Activated naive CD4-positive, alpha-beta T cell treated with anti-CD3 and anti-CD28 coated beads, Interleukin-2, amount 10 ng/mL, durations not matched to agents 7 days and 5 days (primary cell): ENCODE results near the gene CUL9.

Experiments
- CTCF ChIA-PET: fragments of 350-600 bp; sonication (Branson Sonifier 250); formaldehyde crosslinking; loops from one replicate; lab custom pipeline; 2021; ENCODE audit warnings: antibody characterized with exemption; lab: Charles Lee
- DNase-seq: peaks from one replicate; pipeline ENCODE4 v3.0.0-alpha.2; 2020
- H3K27ac Mint-ChIP-seq: one replicate; pipeline ENCODE4 v1.8.0; 2021; ENCODE audit warnings: mild to moderate bottlenecking, moderate library complexity, mixed read lengths
- H3K27me3 Mint-ChIP-seq: one replicate; pipeline ENCODE4 v1.8.0; 2021; ENCODE audit warnings: mild to moderate bottlenecking, mixed read lengths
- H3K36me3 Mint-ChIP-seq: one replicate; pipeline ENCODE4 v1.8.0; 2021; ENCODE audit warnings: mixed read lengths
- H3K4me1 Mint-ChIP-seq: one replicate; pipeline ENCODE4 v1.8.0; 2021; ENCODE audit warnings: mixed read lengths
- H3K4me3 Mint-ChIP-seq: one replicate; pipeline ENCODE4 v1.8.0; 2021; ENCODE audit warnings: mild to moderate bottlenecking, moderate library complexity, mixed read lengths
- H3K9me3 Mint-ChIP-seq: one replicate; pipeline ENCODE4 v1.8.0; 2021; ENCODE audit warnings: mixed read lengths

The CUL9 gene

DNA sequence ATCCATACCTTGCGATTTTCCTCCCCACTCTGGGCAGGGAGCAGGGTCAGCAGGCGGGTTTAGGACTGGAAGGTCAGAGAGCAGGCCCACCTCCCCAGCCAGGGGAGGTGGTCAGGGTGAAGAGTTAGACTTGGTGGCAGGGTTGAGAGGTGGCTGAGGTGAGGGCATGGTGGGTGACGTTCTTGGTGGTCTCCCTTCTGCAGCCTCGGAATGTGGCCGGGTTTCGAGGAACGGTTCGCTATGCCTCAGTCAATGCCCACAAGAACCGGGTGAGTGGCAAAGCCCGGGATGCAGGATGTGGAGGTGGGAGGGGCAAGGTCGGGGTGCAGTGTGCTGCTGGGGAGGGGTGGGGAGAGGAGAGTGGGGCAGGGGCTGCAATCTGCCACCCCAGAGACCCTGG is 72.8 kb downstream of the CUL9 start:
- Mint-ChIP-seq H3K27me3 (peaks cover 72% of the 10 kb centered on the region), H3K4me1 (peaks cover 14% of the 10 kb centered on the region), H3K27ac (no peak overlapping the region), H3K9me3 (no peaks in the 10 kb centered on the region), H3K36me3 (no peaks in the 10 kb centered on the region), H3K4me3 (no peak overlapping the region)
- CTCF ChIA-PET: no interaction called here
- DNase-seq: no peak

- Mint-ChIP-seq H3K27ac (peak overlapping the region; percentile 49), H3K4me3 (no peak overlapping the region), H3K9me3 (no peaks in the 10 kb centered on the region), H3K27me3 (peaks cover 72% of the 10 kb centered on the region), H3K4me1 (peaks cover 13% of the 10 kb centered on the region), H3K36me3 (no peaks in the 10 kb centered on the region)
- CTCF ChIA-PET: no interaction called here
- DNase-seq: no peak
These were observed 73.5 kb downstream of the CUL9 start for GRCh38 chr6:43255408-43256054.

DNA sequence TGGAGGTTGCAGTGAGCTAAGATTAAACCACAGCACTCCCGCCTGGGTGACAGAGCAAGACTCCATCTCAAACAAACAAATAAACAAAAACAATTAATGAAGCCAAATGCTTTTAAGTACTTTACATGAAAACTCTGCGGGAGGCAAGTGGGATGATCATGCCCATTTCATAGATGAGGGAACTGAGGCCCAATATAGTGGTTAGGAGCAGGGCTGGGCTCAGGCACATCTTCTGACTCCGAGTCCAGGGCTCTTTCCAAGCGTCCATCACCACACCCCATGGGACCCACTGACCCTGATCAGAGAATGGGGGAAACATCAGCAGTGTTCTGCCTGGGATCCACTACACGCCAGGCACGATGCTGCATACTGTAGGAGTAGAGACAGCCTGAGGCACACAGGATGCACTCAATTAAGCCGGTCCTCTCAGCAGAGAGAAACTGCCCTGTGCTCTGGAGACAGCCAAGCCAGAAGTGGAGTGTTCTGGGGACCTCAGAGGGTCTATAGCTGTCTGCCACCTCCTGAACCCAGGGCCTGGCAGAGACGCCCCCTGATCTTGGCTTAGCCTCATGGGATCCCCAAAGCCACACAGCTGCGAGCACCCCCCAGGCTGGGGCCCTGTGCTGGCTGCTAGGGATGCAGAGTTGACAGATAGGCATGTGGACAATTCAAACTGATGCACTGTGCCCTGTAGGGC is 74.8 kb downstream of the CUL9 start:
- no peak for DNase-seq
- peaks cover 60% of the 10 kb centered on the region for H3K27me3 Mint-ChIP-seq
- H3K4me1 Mint-ChIP-seq: peaks cover 2% of the 10 kb centered on the region
- CTCF ChIA-PET: interaction anchor here (1.2 kb wide), 1 partner anchor 141 kb away, joined by 3 read pairs; no protein-coding TSS in a partner anchor
- peak overlapping the region; percentile 55 for H3K27ac Mint-ChIP-seq
- H3K36me3 Mint-ChIP-seq: no peaks in the 10 kb centered on the region
- no peaks in the 10 kb centered on the region for H3K9me3 Mint-ChIP-seq
- H3K4me3 Mint-ChIP-seq: no peak overlapping the region

DNA sequence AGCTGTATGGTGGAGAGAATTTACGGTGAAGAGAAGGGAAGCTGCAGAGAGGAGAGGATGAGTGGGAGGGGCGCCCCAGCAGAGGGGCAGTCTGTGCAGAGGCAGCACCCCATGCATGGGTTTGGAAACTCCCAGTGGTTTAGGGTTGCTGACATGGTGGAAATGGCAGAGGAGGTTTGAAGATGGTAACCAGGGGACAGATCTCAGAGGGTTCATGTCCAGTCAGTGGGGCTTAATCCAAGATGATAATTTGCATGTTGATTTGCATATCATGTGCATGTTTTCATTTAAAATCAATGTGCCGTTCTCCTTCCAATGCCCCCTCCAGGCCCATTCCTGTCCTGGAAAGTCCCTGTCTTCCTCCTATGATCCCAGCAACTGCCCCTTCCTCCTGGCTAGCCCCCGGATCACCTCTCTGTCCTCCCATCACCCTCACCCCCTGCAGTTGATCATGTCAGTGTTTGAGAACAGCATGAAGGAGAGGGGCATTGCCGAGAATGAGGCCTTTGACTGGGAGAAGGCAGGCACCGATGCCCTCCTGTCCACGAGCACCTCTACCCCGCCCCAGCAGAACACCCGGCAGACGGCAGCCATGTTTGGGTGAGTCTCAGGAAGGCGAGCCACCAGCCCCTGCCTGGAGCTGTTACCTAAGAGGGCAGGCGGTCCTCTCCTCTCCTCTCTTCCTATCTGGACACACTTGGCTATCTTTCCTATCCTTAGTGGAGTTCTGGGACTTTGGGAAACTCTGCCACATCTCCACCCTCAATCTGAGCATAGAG is 75.6 kb downstream of the CUL9 start:
- CTCF ChIA-PET: interaction anchor here (1.2 kb wide), 1 partner anchor 140 kb away, joined by 3 read pairs; no protein-coding TSS in a partner anchor
- H3K27ac Mint-ChIP-seq: peak overlapping the region; percentile 55
- DNase-seq: no peak
- H3K4me1 Mint-ChIP-seq: no peaks in the 10 kb centered on the region
- H3K9me3 Mint-ChIP-seq: no peaks in the 10 kb centered on the region
- no peaks in the 10 kb centered on the region for H3K36me3 Mint-ChIP-seq
- H3K4me3 Mint-ChIP-seq: no peak overlapping the region
- peaks cover 53% of the 10 kb centered on the region for H3K27me3 Mint-ChIP-seq

DNA sequence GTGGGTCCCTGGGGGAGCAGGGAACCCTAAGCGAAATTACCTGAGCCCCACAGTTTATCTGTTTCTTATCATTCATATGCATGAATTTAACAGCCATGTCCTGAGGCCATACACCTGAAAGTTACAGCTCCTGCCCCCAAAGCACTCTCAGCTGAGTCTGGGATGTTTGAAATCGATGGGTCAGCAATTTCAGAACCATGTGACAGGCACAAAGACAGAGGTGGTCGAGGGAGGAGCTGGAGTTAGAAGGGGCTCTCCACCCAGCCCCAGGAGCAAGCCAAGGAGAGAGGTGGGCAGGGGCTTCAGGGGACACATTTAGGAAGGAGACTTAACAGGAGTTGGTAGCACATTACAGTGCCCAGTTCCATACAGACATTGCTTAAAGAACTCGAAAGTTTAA is 76.2 kb downstream of the CUL9 start:
- no peak for DNase-seq
- Mint-ChIP-seq H3K9me3 (no peaks in the 10 kb centered on the region), H3K27ac (no peak overlapping the region), H3K27me3 (peaks cover 46% of the 10 kb centered on the region), H3K4me3 (no peak overlapping the region), H3K4me1 (no peaks in the 10 kb centered on the region), H3K36me3 (no peaks in the 10 kb centered on the region)
- CTCF ChIA-PET: interaction anchor here (1.2 kb wide), 1 partner anchor 139 kb away, joined by 3 read pairs; no protein-coding TSS in a partner anchor

DNA sequence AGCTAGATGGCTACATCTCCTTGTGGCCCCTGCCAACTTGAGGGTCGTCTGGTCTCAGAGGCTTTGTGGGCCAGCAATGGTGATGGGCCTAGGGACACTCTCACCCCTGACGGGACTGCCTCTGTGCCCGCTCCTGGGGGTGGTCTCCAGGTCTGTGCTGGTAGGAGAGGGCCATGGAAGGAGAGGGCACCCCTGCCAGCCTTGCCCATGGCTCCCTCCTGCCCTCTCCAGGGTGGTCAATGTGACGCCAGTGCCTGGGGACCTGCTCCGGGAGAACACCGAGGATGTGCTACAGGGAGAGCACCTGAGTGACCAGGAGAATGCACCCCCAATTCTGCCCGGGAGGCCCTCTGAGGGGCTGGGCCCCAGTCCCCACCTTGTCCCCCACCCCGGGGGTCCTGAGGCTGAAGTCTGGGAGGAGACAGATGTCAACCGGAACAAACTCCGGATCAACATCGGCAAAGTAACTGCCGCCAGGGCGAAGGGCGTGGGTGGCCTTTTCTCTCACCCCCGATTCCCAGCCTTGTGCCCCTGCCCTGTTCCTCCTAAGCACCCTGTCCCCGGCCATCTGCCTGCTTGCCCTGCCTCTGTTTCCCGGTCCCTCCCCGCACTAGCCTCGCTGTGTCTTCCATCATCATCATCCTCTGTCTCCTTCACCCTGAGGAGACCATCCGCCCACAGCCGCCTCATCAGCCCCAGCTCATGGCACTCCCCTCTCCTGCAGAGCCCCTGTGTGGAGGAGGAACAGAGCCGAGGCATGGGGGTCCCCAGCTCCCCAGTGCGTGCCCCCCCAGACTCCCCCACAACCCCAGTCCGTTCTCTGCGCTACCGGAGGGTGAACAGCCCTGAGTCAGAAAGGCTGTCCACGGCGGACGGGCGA is 77.1 kb downstream of the CUL9 start:
- H3K4me3 Mint-ChIP-seq: no peak overlapping the region
- peaks cover 45% of the 10 kb centered on the region for H3K27me3 Mint-ChIP-seq
- H3K4me1 Mint-ChIP-seq: no peaks in the 10 kb centered on the region
- H3K27ac Mint-ChIP-seq: no peak overlapping the region
- DNase-seq: no peak
- CTCF ChIA-PET: no interaction called here
- H3K9me3 Mint-ChIP-seq: no peaks in the 10 kb centered on the region
- H3K36me3 Mint-ChIP-seq: no peaks in the 10 kb centered on the region

- DNase-seq: no peak
- Mint-ChIP-seq H3K4me1 (no peaks in the 10 kb centered on the region), H3K4me3 (no peak overlapping the region), H3K27me3 (peaks cover 55% of the 10 kb centered on the region), H3K27ac (no peak overlapping the region), H3K9me3 (no peaks in the 10 kb centered on the region), H3K36me3 (no peaks in the 10 kb centered on the region)
- CTCF ChIA-PET: no interaction called here
These were observed 78.8 kb downstream of the CUL9 start for GRCh38 chr6:43260791-43261190.

- Mint-ChIP-seq H3K4me1 (no peaks in the 10 kb centered on the region), H3K9me3 (no peaks in the 10 kb centered on the region), H3K36me3 (no peaks in the 10 kb centered on the region), H3K27me3 (peaks cover 57% of the 10 kb centered on the region), H3K4me3 (no peak overlapping the region), H3K27ac (no peak overlapping the region)
- no peak for DNase-seq
- CTCF ChIA-PET: interaction anchor here (0.6 to 4.7 kb wide), 3 partner anchors 55 to 246 kb away, joined by 3 to 36 read pairs (median 3); no protein-coding TSS in a partner anchor
These were observed 79.2 kb downstream of the CUL9 start for GRCh38 chr6:43261198-43261597.

- CTCF ChIA-PET: interaction anchor here (0.7 to 4.7 kb wide), 8 partner anchors 19 to 247 kb away, joined by 3 to 36 read pairs (median 4); no protein-coding TSS in a partner anchor
- no peak for DNase-seq
- no peaks in the 10 kb centered on the region for H3K36me3 Mint-ChIP-seq
- H3K27ac Mint-ChIP-seq: no peak overlapping the region
- H3K27me3 Mint-ChIP-seq: peaks cover 60% of the 10 kb centered on the region
- no peaks in the 10 kb centered on the region for H3K9me3 Mint-ChIP-seq
- no peaks in the 10 kb centered on the region for H3K4me1 Mint-ChIP-seq
- H3K4me3 Mint-ChIP-seq: no peak overlapping the region
These were observed 80.2 kb downstream of the CUL9 start for GRCh38 chr6:43262000-43262779.

DNA sequence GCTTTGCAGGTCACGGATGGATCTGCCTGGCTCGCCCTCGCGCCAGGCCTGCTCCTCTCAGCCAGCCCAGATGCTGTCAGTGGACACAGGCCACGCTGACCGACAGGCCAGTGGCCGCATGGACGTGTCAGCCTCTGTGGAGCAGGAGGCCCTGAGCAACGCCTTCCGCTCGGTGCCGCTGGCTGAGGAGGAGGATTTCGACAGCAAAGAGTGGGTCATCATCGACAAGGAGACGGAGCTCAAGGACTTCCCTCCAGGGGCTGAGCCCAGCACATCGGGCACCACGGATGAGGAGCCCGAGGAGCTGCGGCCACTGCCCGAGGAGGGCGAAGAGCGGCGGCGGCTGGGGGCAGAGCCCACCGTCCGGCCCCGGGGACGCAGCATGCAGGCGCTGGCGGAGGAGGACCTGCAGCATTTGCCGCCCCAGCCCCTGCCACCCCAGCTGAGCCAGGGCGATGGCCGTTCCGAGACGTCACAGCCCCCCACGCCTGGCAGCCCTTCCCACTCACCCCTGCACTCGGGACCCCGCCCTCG is 80.9 kb downstream of the CUL9 start:
- Mint-ChIP-seq H3K4me3 (no peak overlapping the region), H3K27me3 (peaks cover 60% of the 10 kb centered on the region), H3K27ac (no peak overlapping the region), H3K4me1 (no peaks in the 10 kb centered on the region), H3K9me3 (no peaks in the 10 kb centered on the region), H3K36me3 (no peaks in the 10 kb centered on the region)
- CTCF ChIA-PET: interaction anchor here (0.7 to 4.7 kb wide), 7 partner anchors 9 to 247 kb away, joined by 3 to 36 read pairs (median 5); no protein-coding TSS in a partner anchor
- DNase-seq: no peak

- CTCF ChIA-PET: interaction anchor here (0.6 to 4.7 kb wide), 9 partner anchors 9 to 243 kb away, joined by 3 to 36 read pairs (median 4); no protein-coding TSS in a partner anchor
These were observed 81.5 kb downstream of the CUL9 start for GRCh38 chr6:43263314-43264178.

DNA sequence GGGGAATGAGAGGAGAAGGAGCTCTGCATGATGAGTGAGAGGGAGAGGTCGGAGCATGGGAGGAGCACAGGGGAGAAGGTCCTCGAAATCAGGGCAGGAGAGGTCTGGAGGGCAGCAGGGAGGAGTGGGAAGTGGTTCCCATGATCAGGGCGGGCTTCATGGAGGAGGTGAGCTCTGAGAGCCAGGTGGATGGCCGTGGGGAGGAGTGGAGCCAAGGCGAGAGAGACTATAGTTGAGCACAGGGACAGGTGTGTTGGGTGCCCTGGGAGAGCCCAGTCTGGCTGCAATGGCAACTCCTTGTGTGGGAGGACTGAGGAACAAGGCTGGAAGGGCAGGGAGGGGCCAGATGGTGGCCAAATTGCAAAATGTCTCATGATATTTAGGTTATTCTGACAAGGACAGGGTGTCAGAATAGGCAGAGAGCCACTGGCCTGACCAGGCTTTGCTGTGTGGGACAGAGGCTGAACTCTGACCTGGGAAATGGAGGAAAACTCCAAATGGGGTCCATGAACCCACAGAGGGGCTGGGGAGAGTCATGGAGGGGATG is 82.7 kb downstream of the CUL9 start:
- Mint-ChIP-seq H3K27ac (no peak overlapping the region), H3K36me3 (no peaks in the 10 kb centered on the region)

More at GRCh38 chr6:43263314-43264178, 81.5 kb downstream of the CUL9 start:
- H3K4me3 Mint-ChIP-seq: no peak overlapping the region
- H3K4me1 Mint-ChIP-seq: no peaks in the 10 kb centered on the region
- peak; percentile 87 for DNase-seq
- H3K27me3 Mint-ChIP-seq: peaks cover 62% of the 10 kb centered on the region
- no peak overlapping the region for H3K27ac Mint-ChIP-seq
- no peaks in the 10 kb centered on the region for H3K36me3 Mint-ChIP-seq
- H3K9me3 Mint-ChIP-seq: no peaks in the 10 kb centered on the region

More for the DNA sequence above, 82.7 kb downstream of the CUL9 start:
- CTCF ChIA-PET: interaction anchor here (1.2 to 4.7 kb wide), 3 partner anchors 34 to 242 kb away, joined by 3 to 36 read pairs (median 12); no protein-coding TSS in a partner anchor
- peaks cover 5% of the 10 kb centered on the region for H3K4me1 Mint-ChIP-seq
- no peak overlapping the region for H3K4me3 Mint-ChIP-seq
- H3K27me3 Mint-ChIP-seq: peaks cover 66% of the 10 kb centered on the region
- DNase-seq: no peak
- no peaks in the 10 kb centered on the region for H3K9me3 Mint-ChIP-seq
